T-cell (primary cell): ENCODE data around the gene TANGO2. TPM values are rescaled to one million over a fixed set of nuclear protein-coding genes. Genes with fewer than 3 reads are reported as not detected.
A peak's percentile ranks its signal among the peaks of the same experiment; 100 is the strongest.

Experiments used
- ATAC-seq, 4 experiments: fragments of 200-7000 bp in 3 of 4; fragments of 150-1000 bp in 1 of 4; cut with Tn5 transposase; replicated peaks in 1 of 4; 1 replicate in 3 of 4; 2 replicates in 1 of 4; pipeline ENCODE4 v1.10.0; 2021; ENCODE audit warnings: moderate library complexity in 3 of 4, mild to moderate bottlenecking in 2 of 4, moderate number of reproducible peaks in 1 of 4
- CTCF ChIA-PET, 2 donors: fragments of 300-600 bp; sonication (Branson Sonifier 250); formaldehyde crosslinking; loops; one replicate each; lab custom pipeline; 2022; ENCODE audit warnings: antibody characterized with exemption in 2 of 2; lab: Charles Lee
- POLR2A ChIA-PET, 2 donors: fragments of 300-600 bp; sonication (Branson Sonifier 250); formaldehyde crosslinking; loops; one replicate each; lab custom pipeline; 2022; ENCODE audit warnings: antibody characterized with exemption in 2 of 2; lab: Charles Lee
- DNase-seq, 35 experiments: peaks; one replicate each; pipeline versions ENCODE4 v3.0.0 to v3.0.0-alpha.2; 2013 to 2023
- H3K27ac ChIP-seq: one replicate; pipeline ENCODE4 v1.5.1; 2013; ENCODE audit warnings: low read length
- H3K27me3 ChIP-seq, 2 experiments: replicated peaks in 1 of 2; 1 replicate in 1 of 2; 2 replicates in 1 of 2; pipeline versions ENCODE4 v1.6.1 to v1.7.0; 2013; ENCODE audit warnings: low read length in 1 of 2, mixed read lengths in 1 of 2; ENCODE audit not compliant: control insufficient read depth in 2 of 2, insufficient read depth in 2 of 2; ENCODE audit errors: extremely low read depth in 1 of 2
- H3K36me3 ChIP-seq, 2 donors: 1 replicate in 1 of 2; 2 replicates in 1 of 2; pipeline versions ENCODE4 v1.6.1 to v1.7.0; 2013; ENCODE audit warnings: low read length in 1 of 2; ENCODE audit not compliant: control insufficient read depth in 2 of 2, insufficient read depth in 1 of 2; ENCODE audit errors: extremely low read depth in 1 of 2
- H3K4me1 ChIP-seq, 2 experiments: 1 replicate in 1 of 2; 2 replicates in 1 of 2; pipeline versions ENCODE4 v1.6.1 to v1.7.0; 2013; ENCODE audit warnings: low read length in 2 of 2, mixed read lengths in 1 of 2; ENCODE audit not compliant: insufficient read depth in 2 of 2, control insufficient read depth in 1 of 2; ENCODE audit errors: extremely low read depth in 1 of 2
- H3K4me3 ChIP-seq, 2 donors: 1 replicate in 1 of 2; 2 replicates in 1 of 2; pipeline versions ENCODE4 v1.5.1 to v1.7.0; 2013; ENCODE audit warnings: mild to moderate bottlenecking in 2 of 2, low read length in 1 of 2, moderate library complexity in 1 of 2; ENCODE audit not compliant: control insufficient read depth in 1 of 2; ENCODE audit errors: extremely low read depth in 1 of 2
- H3K9me3 ChIP-seq: 2 replicates; pipeline ENCODE4 v1.7.0; 2013
- H3K27ac Mint-ChIP-seq, 2 donors: one replicate each; pipeline ENCODE4 v1.8.0; 2020 to 2021; ENCODE audit warnings: mild to moderate bottlenecking in 2 of 2, mixed read lengths in 2 of 2
- H3K27me3 Mint-ChIP-seq, 2 donors: one replicate each; pipeline ENCODE4 v1.8.0; 2021 to 2022; ENCODE audit warnings: mixed read lengths in 2 of 2
- H3K36me3 Mint-ChIP-seq: one replicate; pipeline ENCODE4 v1.8.0; 2021; ENCODE audit warnings: mixed read lengths
- H3K4me1 Mint-ChIP-seq, 3 donors: one replicate each; pipeline ENCODE4 v1.8.0; 2020 to 2022; ENCODE audit warnings: mixed read lengths in 3 of 3, mild to moderate bottlenecking in 1 of 3
- H3K4me3 Mint-ChIP-seq, 3 donors: one replicate each; pipeline ENCODE4 v1.8.0; 2020 to 2022; ENCODE audit warnings: mild to moderate bottlenecking in 3 of 3, mixed read lengths in 3 of 3, moderate library complexity in 3 of 3
- H3K9me3 Mint-ChIP-seq, 3 donors: one replicate each; pipeline ENCODE4 v1.8.0; 2020 to 2022; ENCODE audit warnings: mixed read lengths in 3 of 3
- WGBS: methylation state at CpG from one replicate; pipeline ENCODE4 v1.1.5; 2013; ENCODE audit warnings: missing lambda C conversion rate; ENCODE audit not compliant: insufficient coverage; 5-methylcytosine and 5-hydroxymethylcytosine counted together
- total RNA-seq, 35 experiments: library from RNA in 6 of 35; stranded (reverse) in 6 of 35; fragments of 120-200 nt in 1 of 35; gene quantifications; one replicate each; pipeline versions ENCODE4 v1.2.1 to v1.2.4 and lab custom pipeline; 2013 to 2026

Gene TANGO2
- total RNA-seq, 5 donors from 2014 or later (not counting 1 experiment from before 2014, with no cell fraction given) = 29.9 to 48.4 (median 43.7) TPM

- ChIA-PET CTCF (no interaction called here), POLR2A (no interaction called here)
- H3K27ac ChIP-seq = no peak overlapping the region
- peaks cover 50 to 59% (median 54%) of the 10 kb centered on the region in 3 donors for H3K4me1 Mint-ChIP-seq
- H3K4me3 ChIP-seq = no peak overlapping the region
- WGBS = 100% methylated on average over 5 of the region's 5 CpGs
- H3K4me3 Mint-ChIP-seq = no peak overlapping the region
- no peak for ATAC-seq
- peaks cover 45% of the 10 kb centered on the region for H3K36me3 Mint-ChIP-seq
- no peaks in the 10 kb centered on the region for H3K9me3 Mint-ChIP-seq
- peaks cover 6 to 94% of the 10 kb centered on the region in 2 experiments for H3K4me1 ChIP-seq
- no peaks in the 10 kb centered on the region for H3K27me3 Mint-ChIP-seq
- peaks cover 26 to 61% of the 10 kb centered on the region in 2 donors for H3K36me3 ChIP-seq
- no peak for DNase-seq
- peak overlapping the region in 1 of 2 donors; percentile 44 for H3K27ac Mint-ChIP-seq
- no peaks in the 10 kb centered on the region for H3K9me3 ChIP-seq
- H3K27me3 ChIP-seq = no peaks in the 10 kb centered on the region
These were observed 65.9 kb downstream of the TANGO2 start for GRCh38 chr22:20086763-20087162.

GRCh38 chr22:20087319-20088262 lies 66.7 kb downstream of the TANGO2 start:
- Histone ChIP-seq H3K4me3 (no peak overlapping the region), H3K27ac (no peak overlapping the region), H3K9me3 (no peaks in the 10 kb centered on the region), H3K27me3 (no peaks in the 10 kb centered on the region), H3K36me3 (peaks cover 34 to 66% of the 10 kb centered on the region in 2 donors), H3K4me1 (peaks cover 4 to 95% of the 10 kb centered on the region in 2 experiments)
- H3K4me3 Mint-ChIP-seq = peak overlapping the region in 2 of 3 donors; percentile 28 to 44
- H3K27me3 Mint-ChIP-seq = no peaks in the 10 kb centered on the region
- ATAC-seq = peak in 2 of 4 experiments; percentile 30 to 45
- ChIA-PET POLR2A (interaction anchor here in 1 of 2 donors (0.6 kb wide), 1 partner anchor 759 kb away, joined by 7 read pairs; no protein-coding TSS in a partner anchor), CTCF (no interaction called here)
- peak overlapping the region; percentile 8 to 33 for H3K27ac Mint-ChIP-seq
- H3K36me3 Mint-ChIP-seq = peaks cover 53% of the 10 kb centered on the region
- DNase-seq = peak in 4 of 35 experiments; percentile 3 to 41 (median 26)
- H3K4me1 Mint-ChIP-seq = peaks cover 46 to 56% (median 47%) of the 10 kb centered on the region in 3 donors
- 82% methylated on average over 14 of the region's 14 CpGs for WGBS
- no peaks in the 10 kb centered on the region for H3K9me3 Mint-ChIP-seq

GRCh38 chr22:20088263-20088648 lies 67.3 kb downstream of the TANGO2 start:
- H3K9me3 ChIP-seq = no peaks in the 10 kb centered on the region
- Mint-ChIP-seq H3K4me1 (peaks cover 39 to 50% (median 40%) of the 10 kb centered on the region in 3 donors), H3K9me3 (no peaks in the 10 kb centered on the region), H3K27ac (peak overlapping the region in 1 of 2 donors; percentile 8), H3K36me3 (peaks cover 54% of the 10 kb centered on the region), H3K27me3 (no peaks in the 10 kb centered on the region), H3K4me3 (no peak overlapping the region)
- H3K36me3 ChIP-seq = peaks cover 36 to 70% of the 10 kb centered on the region in 2 donors
- no peak for DNase-seq
- 97% methylated on average over 3 of the region's 8 CpGs for WGBS
- no peak overlapping the region for H3K27ac ChIP-seq
- H3K4me1 ChIP-seq = peaks cover 0 to 95% of the 10 kb centered on the region in 2 experiments
- no peak for ATAC-seq
- H3K4me3 ChIP-seq = no peak overlapping the region
- no peaks in the 10 kb centered on the region for H3K27me3 ChIP-seq
- ChIA-PET CTCF (no interaction called here), POLR2A (interaction anchor here in 1 of 2 donors (0.6 kb wide), 1 partner anchor 759 kb away, joined by 7 read pairs; no protein-coding TSS in a partner anchor)

GRCh38 chr22:20089226-20089976 lies 68.5 kb downstream of the TANGO2 start:
- ChIA-PET POLR2A (no interaction called here), CTCF (no interaction called here)
- Histone ChIP-seq H3K27me3 (no peaks in the 10 kb centered on the region), H3K36me3 (peaks cover 46 to 81% of the 10 kb centered on the region in 2 donors), H3K9me3 (no peaks in the 10 kb centered on the region), H3K4me3 (no peak overlapping the region), H3K4me1 (peaks cover 3 to 97% of the 10 kb centered on the region in 2 experiments), H3K27ac (no peak overlapping the region)
- peak overlapping the region in 1 of 2 donors; percentile 28 for H3K27ac Mint-ChIP-seq
- peaks cover 28 to 44% (median 34%) of the 10 kb centered on the region in 3 donors for H3K4me1 Mint-ChIP-seq
- H3K9me3 Mint-ChIP-seq = no peaks in the 10 kb centered on the region
- H3K27me3 Mint-ChIP-seq = no peaks in the 10 kb centered on the region
- ATAC-seq (no peak), DNase-seq (no peak)
- H3K4me3 Mint-ChIP-seq = no peak overlapping the region
- WGBS = 95% methylated on average over 16 of the region's 17 CpGs
- peaks cover 63% of the 10 kb centered on the region for H3K36me3 Mint-ChIP-seq

GRCh38 chr22:20089977-20090729 lies 69.2 kb downstream of the TANGO2 start:
- no peak overlapping the region for H3K27ac ChIP-seq
- Mint-ChIP-seq H3K4me3 (no peak overlapping the region), H3K4me1 (peaks cover 20 to 37% (median 27%) of the 10 kb centered on the region in 3 donors), H3K27me3 (no peaks in the 10 kb centered on the region), H3K27ac (peak overlapping the region; percentile 75 to 88), H3K36me3 (peaks cover 68% of the 10 kb centered on the region), H3K9me3 (no peaks in the 10 kb centered on the region)
- H3K9me3 ChIP-seq = no peaks in the 10 kb centered on the region
- no peak for DNase-seq
- peaks cover 53 to 88% of the 10 kb centered on the region in 2 donors for H3K36me3 ChIP-seq
- ChIA-PET CTCF (no interaction called here), POLR2A (interaction anchor here in 1 of 2 donors (0.6 kb wide), 1 partner anchor 216 kb away, joined by 4 read pairs; no protein-coding TSS in a partner anchor)
- no peak overlapping the region for H3K4me3 ChIP-seq
- H3K27me3 ChIP-seq = no peaks in the 10 kb centered on the region
- ATAC-seq = no peak
- 90% methylated on average over 11 of the region's 11 CpGs for WGBS
- peaks cover 3 to 92% of the 10 kb centered on the region in 2 experiments for H3K4me1 ChIP-seq
